Ishikawa (cell line): ENCODE data around the gene ARMC2.

Source experiments
- CEBPB ChIP-seq: IDR thresholded peaks from 2 replicates; pipeline ENCODE4 v1.6.1; 2012
- CREB1 ChIP-seq: IDR thresholded peaks from 2 replicates; pipeline ENCODE4 v1.6.1; 2012; ENCODE audit warnings: low read depth
- EGR1 ChIP-seq: IDR thresholded peaks from 2 replicates; pipeline ENCODE4 v1.6.1; 2012
- EP300 ChIP-seq: IDR thresholded peaks from 2 replicates; pipeline ENCODE4 v1.6.1; 2012; ENCODE audit warnings: borderline replicate concordance
- FOXM1 ChIP-seq: IDR thresholded peaks from 2 replicates; pipeline ENCODE4 v1.6.1; 2012; ENCODE audit warnings: low read depth, borderline replicate concordance
- MAX ChIP-seq: IDR thresholded peaks from 2 replicates; pipeline ENCODE4 v1.6.1; 2012
- NFIC ChIP-seq: IDR thresholded peaks from 2 replicates; pipeline ENCODE4 v1.6.1; 2012
- RAD21 ChIP-seq: IDR thresholded peaks from 2 replicates; pipeline ENCODE4 v1.6.1; 2012; ENCODE audit warnings: low read depth
- REST ChIP-seq: IDR thresholded peaks from 2 replicates; pipeline ENCODE4 v1.6.1; 2012; ENCODE audit warnings: low read depth, mild to moderate bottlenecking
- TAF1 ChIP-seq: IDR thresholded peaks from 2 replicates; pipeline ENCODE4 v1.6.1; 2012; ENCODE audit warnings: low read depth, mild to moderate bottlenecking
- TCF12 ChIP-seq: IDR thresholded peaks from 2 replicates; pipeline ENCODE4 v1.6.1; 2012; ENCODE audit warnings: low read depth
- TEAD4 ChIP-seq: IDR thresholded peaks from 2 replicates; pipeline ENCODE4 v1.6.1; 2012
- USF1 ChIP-seq: IDR thresholded peaks from 2 replicates; pipeline ENCODE4 v1.6.1; 2012
- YY1 ChIP-seq: IDR thresholded peaks from 2 replicates; pipeline ENCODE4 v1.6.1; 2012; ENCODE audit warnings: low read depth
- ZBTB7A ChIP-seq: IDR thresholded peaks from 2 replicates; pipeline ENCODE4 v1.6.1; 2012; ENCODE audit warnings: low read depth

The ARMC2 gene

GRCh38 chr6:108914235-108915022 is 66.2 kb downstream of the ARMC2 start:
- TF ChIP-seq YY1 (0 out of 2 replicates have a peak, but pooled peaks have one; percentile 21), CREB1 (no peak), EP300 (no peak), RAD21 (peak; percentile 62), TEAD4 (no peak)

- TF ChIP-seq EGR1 (no peak), TCF12 (no peak), TEAD4 (no peak), TAF1 (no peak), ZBTB7A (no peak), REST (no peak), RAD21 (no peak), NFIC (no peak), CREB1 (no peak), EP300 (no peak), FOXM1 (no peak), CEBPB (no peak), USF1 (no peak), YY1 (no peak), MAX (no peak)
These were observed 67.0 kb downstream of the ARMC2 start for GRCh38 chr6:108915258-108915657.

GRCh38 chr6:108916026-108916686 is 67.9 kb downstream of the ARMC2 start:
- no peak for TF ChIP-seq ZBTB7A
- no peak for TF ChIP-seq REST
- no peak for TF ChIP-seq CEBPB
- no peak for TF ChIP-seq RAD21
- no peak for TF ChIP-seq NFIC
- TF ChIP-seq TCF12 = no peak
- TF ChIP-seq FOXM1 = no peak
- no peak for TF ChIP-seq EGR1
- TF ChIP-seq USF1 = no peak
- TF ChIP-seq EP300 = no peak
- no peak for TF ChIP-seq MAX
- TF ChIP-seq YY1 = no peak
- no peak for TF ChIP-seq TEAD4
- no peak for TF ChIP-seq TAF1
- TF ChIP-seq CREB1 = no peak

- TF ChIP-seq YY1 (no peak), EGR1 (no peak), RAD21 (no peak), CEBPB (no peak), MAX (no peak), EP300 (no peak)
These were observed 72.5 kb downstream of the ARMC2 start for GRCh38 chr6:108920751-108921150.

GRCh38 chr6:108921547-108922361 is 73.5 kb downstream of the ARMC2 start:
- TF ChIP-seq REST = no peak
- 0 out of 2 replicates have a peak, but pooled peaks have one; percentile 16 for TF ChIP-seq NFIC
- TF ChIP-seq ZBTB7A = no peak
